ENCODE results near the gene KLHL25.

The KLHL25 gene

GRCh38 chr15:85762756-85763127 lies 32.0 kb downstream of the KLHL25 start:
- Histone ChIP-seq H3K4me1 (ENCODE audit: insufficient read depth, low read length) (no peaks in the 10 kb centered on the region), H3K79me2 (ENCODE audit: insufficient read depth, low read length) (peaks cover 2% of the 10 kb centered on the region; the same call in 1 of the 2 replicates), H2AFZ (ENCODE audit: low read depth, low read length) (no peak overlapping the region), H3K27ac (ENCODE audit: low read length) (no peak overlapping the region), H3K36me3 (ENCODE audit: insufficient read depth, low read length) (peaks cover 15% of the 10 kb centered on the region), H3K4me2 (ENCODE audit: insufficient read depth, low read length) (no peak overlapping the region), H3K9me3 (ENCODE audit: insufficient read depth, low read length, severe bottlenecking) (no peaks in the 10 kb centered on the region), H3K4me3 (ENCODE audit: low read depth in 1 of 2, low read length in 2 of 2) (no peak overlapping the region), H3K9ac (ENCODE audit: low read depth, low read length) (no peak overlapping the region), H4K20me1 (ENCODE audit: insufficient read depth, low read length) (peaks cover 17% of the 10 kb centered on the region), H3K27me3 (ENCODE audit: insufficient read depth, low read length, poor library complexity) (no peaks in the 10 kb centered on the region)
- ATAC-seq (ENCODE audit: insufficient read depth, low read depth), result no peak
- no peak for TF ChIP-seq EZH2 (IDR thresholded peaks at IDR 0.05; ENCODE audit: borderline replicate concordance, low read depth, low read length, severe bottlenecking)
- TF ChIP-seq CTCF (IDR thresholded peaks at IDR 0.05; ENCODE audit: borderline replicate concordance, extremely low read depth, low read length, poor library complexity, severe bottlenecking), result no peak
- DNase-seq, result no peak

- peaks cover 15% of the 10 kb centered on the region for H4K20me1 ChIP-seq (ENCODE audit: insufficient read depth, low read length)
- H3K27ac ChIP-seq (ENCODE audit: low read length), result no peak overlapping the region
- TF ChIP-seq CTCF (IDR thresholded peaks at IDR 0.05; ENCODE audit: borderline replicate concordance, extremely low read depth, low read length, poor library complexity, severe bottlenecking) (no peak), EZH2 (IDR thresholded peaks at IDR 0.05; ENCODE audit: borderline replicate concordance, low read depth, low read length, severe bottlenecking) (no peak)
- H2AFZ ChIP-seq (ENCODE audit: low read depth, low read length), result no peak overlapping the region
- no peaks in the 10 kb centered on the region for H3K4me1 ChIP-seq (ENCODE audit: insufficient read depth, low read length)
- no peak for ATAC-seq (ENCODE audit: insufficient read depth, low read depth)
- DNase-seq, result no peak
- no peak overlapping the region for H3K4me2 ChIP-seq (ENCODE audit: insufficient read depth, low read length)
- no peaks in the 10 kb centered on the region for H3K9me3 ChIP-seq (ENCODE audit: insufficient read depth, low read length, severe bottlenecking)
- H3K4me3 ChIP-seq (ENCODE audit: low read depth in 1 of 2, low read length in 2 of 2), result no peak overlapping the region
- H3K9ac ChIP-seq (ENCODE audit: low read depth, low read length), result no peak overlapping the region
- H3K79me2 ChIP-seq (ENCODE audit: insufficient read depth, low read length), result peaks cover 2% of the 10 kb centered on the region; the same call in 1 of the 2 replicates
- no peaks in the 10 kb centered on the region for H3K27me3 ChIP-seq (ENCODE audit: insufficient read depth, low read length, poor library complexity)
- H3K36me3 ChIP-seq (ENCODE audit: insufficient read depth, low read length), result peaks cover 15% of the 10 kb centered on the region
Measured at GRCh38 chr15:85762039-85762755, 32.5 kb downstream of the KLHL25 start.

- H3K9me3 ChIP-seq (ENCODE audit: insufficient read depth, low read length, severe bottlenecking), result no peaks in the 10 kb centered on the region
- DNase-seq (no peak), ATAC-seq (ENCODE audit: insufficient read depth, low read depth) (no peak)
- no peaks in the 10 kb centered on the region for H3K27me3 ChIP-seq (ENCODE audit: insufficient read depth, low read length, poor library complexity)
- peaks cover 17% of the 10 kb centered on the region for H3K36me3 ChIP-seq (ENCODE audit: insufficient read depth, low read length)
- no peak for TF ChIP-seq CTCF (IDR thresholded peaks at IDR 0.05; ENCODE audit: borderline replicate concordance, extremely low read depth, low read length, poor library complexity, severe bottlenecking)
- no peak for TF ChIP-seq EZH2 (IDR thresholded peaks at IDR 0.05; ENCODE audit: borderline replicate concordance, low read depth, low read length, severe bottlenecking)
- no peaks in the 10 kb centered on the region for H3K4me1 ChIP-seq (ENCODE audit: insufficient read depth, low read length)
- peaks cover 2% of the 10 kb centered on the region; the same call in 1 of the 2 replicates for H3K79me2 ChIP-seq (ENCODE audit: insufficient read depth, low read length)
- no peak overlapping the region for H3K9ac ChIP-seq (ENCODE audit: low read depth, low read length)
- no peak overlapping the region for H3K4me3 ChIP-seq (ENCODE audit: low read depth in 1 of 2, low read length in 2 of 2)
- H3K27ac ChIP-seq (ENCODE audit: low read length), result no peak overlapping the region
- H2AFZ ChIP-seq (ENCODE audit: low read depth, low read length), result no peak overlapping the region
- no peak overlapping the region for H3K4me2 ChIP-seq (ENCODE audit: insufficient read depth, low read length)
- H4K20me1 ChIP-seq (ENCODE audit: insufficient read depth, low read length), result peaks cover 13% of the 10 kb centered on the region
Measured at GRCh38 chr15:85761635-85762034, 33.1 kb downstream of the KLHL25 start.
